ENCODE measurements around the gene KCNE4.

GRCh38 chr2:223029287-223029686 is 22.7 kb upstream of the KCNE4 start:
- TF ChIP-seq POLR2AphosphoS5 (IDR thresholded peaks at IDR 0.05; ENCODE audit: low read depth, low read length) (no peak), CTCF (IDR thresholded peaks at IDR 0.05) (no peak), GATA2 (CRISPR knock-in tag; IDR thresholded peaks at IDR 0.05) (no peak), REST (IDR thresholded peaks at IDR 0.05; ENCODE audit: low read depth, low read length) (no peak), FOXJ3 (CRISPR knock-in tag; IDR thresholded peaks at IDR 0.05) (no peak)

Measured in SK-N-SH (cell line).